GM23248 (cell line): ENCODE results near the gene KCNMA1.

Source experiments
- EZH2 ChIP-seq: fragments of 200-600 bp; sonication (generic); IDR thresholded peaks from 2 replicates; pipeline ENCODE4 v1.6.1; 2018; ENCODE audit warnings: antibody characterized with exemption, mild to moderate bottlenecking; ENCODE audit not compliant: insufficient read depth, poor library complexity, severe bottlenecking
- EZH2phosphoT487 ChIP-seq: fragments of 200-600 bp; sonication (generic); IDR thresholded peaks from 2 replicates; pipeline ENCODE4 v1.6.1; 2018; ENCODE audit warnings: antibody characterized with exemption, moderate library complexity, mild to moderate bottlenecking, low read depth; ENCODE audit not compliant: insufficient read depth

- no peak for TF ChIP-seq EZH2
- TF ChIP-seq EZH2phosphoT487, result no peak
Measured at GRCh38 chr10:77072836-77073662, 564.6 kb downstream of the KCNMA1 start.
